Measurements from ENCODE around the gene ZNF561. TPM values are rescaled to one million over a fixed set of nuclear protein-coding genes. Genes with fewer than 3 reads are reported as not detected.
"Not testable (repeated sequence)": the region's sequence is repeated elsewhere in the genome, so short reads cannot be mapped to it uniquely, and the experiment has no call there.

The ZNF561 gene
- total RNA-seq, 4 donors from 2014 or later: 17.5 to 27.1 (median 26.2) TPM

DNA sequence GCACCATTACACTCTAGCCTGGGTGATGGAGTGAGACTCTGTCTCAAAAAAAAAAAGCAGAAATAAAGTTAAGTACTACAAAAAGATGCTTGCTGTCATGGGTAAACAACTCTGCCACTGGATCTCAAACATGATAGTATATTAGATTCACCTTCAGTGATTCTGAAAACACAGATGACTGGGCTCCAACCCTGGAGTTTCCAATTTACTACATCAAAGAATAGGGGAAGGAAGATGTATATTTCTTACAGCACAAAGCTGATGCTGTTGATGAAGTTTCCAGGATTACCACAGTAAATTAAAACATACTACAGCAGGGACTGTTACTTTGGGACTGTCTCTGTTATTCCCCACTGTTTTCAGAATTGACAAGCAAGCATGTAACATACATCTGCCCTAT is 5.2 kb downstream of the ZNF561 start:
- DNase-seq (ENCODE audit: low spot score): no peak
- no peak for TF ChIP-seq CTCF (IDR thresholded peaks at IDR 0.05)
- ATAC-seq (ENCODE audit: low FRiP score): no peak

- DNase-seq (ENCODE audit: low spot score) (no peak), ATAC-seq (ENCODE audit: low FRiP score) (no peak)
- TF ChIP-seq CTCF (IDR thresholded peaks at IDR 0.05): no peak
Observed at GRCh38 chr19:9610484-9611113, 10.4 kb downstream of the ZNF561 start.

DNA sequence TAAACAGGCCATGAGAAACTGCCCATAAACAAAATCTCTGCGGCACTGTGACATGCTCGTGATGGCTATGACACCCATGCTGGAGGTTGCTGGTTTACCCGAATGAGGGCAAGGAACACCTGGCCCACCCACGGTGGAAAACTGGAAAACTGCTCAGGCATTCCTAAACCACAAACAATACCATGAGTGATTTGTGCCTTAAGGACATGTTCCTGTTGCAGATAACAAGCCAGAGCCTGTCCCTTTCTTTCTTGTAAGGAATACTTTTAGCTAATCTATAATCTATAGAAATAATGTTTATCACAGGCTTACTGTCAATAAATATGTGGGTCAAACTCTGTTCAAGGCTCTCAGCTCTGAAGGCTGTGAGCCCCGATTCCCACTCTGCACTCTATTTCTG is 12.1 kb downstream of the ZNF561 start:
- ATAC-seq (ENCODE audit: low FRiP score) (no peak), DNase-seq (ENCODE audit: low spot score) (no peak)
- TF ChIP-seq CTCF (IDR thresholded peaks at IDR 0.05): no peak

DNA sequence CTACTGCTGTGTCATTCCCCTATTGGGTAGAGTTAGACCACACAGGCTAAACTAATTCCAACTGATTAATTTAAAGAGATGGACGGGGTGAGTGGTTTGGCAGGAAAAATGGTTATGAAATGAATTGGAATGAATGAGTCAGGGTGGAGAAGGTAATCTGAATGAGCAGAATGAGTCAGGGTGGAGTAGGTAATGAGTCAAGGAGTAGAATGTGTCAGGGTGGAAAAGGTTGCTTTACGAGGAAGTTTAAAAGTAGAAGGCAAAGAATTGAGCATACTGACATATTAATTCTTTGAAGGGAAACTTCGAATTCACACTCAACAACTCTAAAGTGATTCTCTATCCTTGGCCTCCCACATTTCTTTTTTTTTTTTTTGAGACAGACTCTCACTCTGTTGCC is 24.0 kb downstream of the ZNF561 start:
- ATAC-seq (ENCODE audit: low FRiP score): no peak
- DNase-seq (ENCODE audit: low spot score): no peak
- TF ChIP-seq CTCF (IDR thresholded peaks at IDR 0.05): no peak

DNA sequence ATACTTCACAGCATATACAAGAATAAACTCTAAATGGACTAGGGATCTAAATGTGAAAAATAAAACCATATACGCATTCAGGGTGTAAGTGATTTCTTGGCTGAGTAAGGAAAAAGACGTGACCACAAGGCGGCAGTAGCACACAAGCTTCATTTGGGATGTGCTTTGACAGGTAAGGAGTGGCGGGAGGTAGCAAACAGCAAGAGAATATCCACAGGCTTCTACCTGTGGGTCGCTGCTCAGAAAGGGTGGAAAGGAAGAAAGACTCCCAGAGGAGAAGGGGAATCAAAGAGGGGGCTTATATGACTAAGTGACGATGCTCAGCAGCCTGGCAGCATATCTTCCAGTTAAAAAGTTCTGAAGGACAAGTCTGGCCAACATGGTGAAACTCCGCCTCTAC is 34.3 kb downstream of the ZNF561 start:
- DNase-seq (ENCODE audit: low spot score) (peak; percentile 48), ATAC-seq (ENCODE audit: low FRiP score) (no peak)
- TF ChIP-seq CTCF (IDR thresholded peaks at IDR 0.05): no peak

DNA sequence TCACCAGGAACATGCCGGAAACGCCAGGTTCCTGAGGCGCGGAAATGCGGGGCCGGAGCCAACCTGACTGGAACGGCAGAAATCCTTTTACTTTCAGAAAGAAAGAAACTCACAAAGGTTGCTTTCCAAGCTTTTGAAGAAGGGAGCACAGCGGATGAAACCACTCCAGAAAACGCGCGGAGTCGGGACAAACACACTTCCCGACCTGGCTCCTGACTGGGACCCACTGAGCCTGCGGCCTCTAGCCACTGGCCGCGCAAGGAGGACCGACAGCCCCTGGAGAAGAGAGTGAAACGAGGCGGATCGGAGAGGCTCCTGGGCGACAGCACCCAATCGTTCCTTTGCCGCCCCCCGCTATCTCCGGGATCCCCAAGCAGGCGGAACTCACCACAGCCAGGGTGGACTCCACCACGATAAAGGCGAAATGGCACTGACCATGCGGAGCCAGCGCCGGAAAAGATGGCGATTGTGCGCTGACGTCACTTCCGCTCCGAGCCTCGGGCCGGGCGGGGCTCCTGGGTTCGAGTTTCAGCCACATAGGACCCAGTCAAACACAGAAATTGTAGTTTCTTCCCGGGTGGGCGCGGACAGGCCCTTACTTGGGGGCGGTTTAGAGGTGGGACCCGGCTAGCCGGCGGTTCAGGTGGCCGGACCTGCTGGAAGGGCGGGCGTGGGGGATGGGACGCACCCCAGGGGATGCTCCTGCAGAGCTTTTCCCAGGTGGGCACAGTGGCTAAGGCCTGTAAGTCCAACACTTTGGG is 36.8 kb downstream of the ZNF561 start, which contains the start of gene ZNF121:
Gene ZNF121, minus strand, starts transcription at position 432 of the 761 bp plus-strand sequence. CDS start 16,407 bp downstream, outside the sequence.
- DNase-seq (ENCODE audit: low spot score): peak; percentile 61

GRCh38 chr19:9582081-9582725 is 38.8 kb downstream of the ZNF561 start:
- not testable (repeated sequence) for DNase-seq (ENCODE audit: low spot score); ATAC-seq (ENCODE audit: low FRiP score)

More for the DNA sequence above, 36.8 kb downstream of the ZNF561 start, which contains the start of gene ZNF121:
- TF ChIP-seq CTCF (IDR thresholded peaks at IDR 0.05): no peak
- peak; percentile 81 for ATAC-seq (ENCODE audit: low FRiP score)

Data from omental fat pad (tissue), 4 donors.